Measurements from ENCODE around the gene EVA1A. TPM values are rescaled to one million over a fixed set of nuclear protein-coding genes. Genes with fewer than 3 reads are reported as not detected.

Gene EVA1A
- total and polyA plus RNA-seq, 2 of the 8 experiments (the other 6 are each of a cell fraction or from before 2014, with no cell fraction given) = 2.4 to 4.3 TPM

DNA sequence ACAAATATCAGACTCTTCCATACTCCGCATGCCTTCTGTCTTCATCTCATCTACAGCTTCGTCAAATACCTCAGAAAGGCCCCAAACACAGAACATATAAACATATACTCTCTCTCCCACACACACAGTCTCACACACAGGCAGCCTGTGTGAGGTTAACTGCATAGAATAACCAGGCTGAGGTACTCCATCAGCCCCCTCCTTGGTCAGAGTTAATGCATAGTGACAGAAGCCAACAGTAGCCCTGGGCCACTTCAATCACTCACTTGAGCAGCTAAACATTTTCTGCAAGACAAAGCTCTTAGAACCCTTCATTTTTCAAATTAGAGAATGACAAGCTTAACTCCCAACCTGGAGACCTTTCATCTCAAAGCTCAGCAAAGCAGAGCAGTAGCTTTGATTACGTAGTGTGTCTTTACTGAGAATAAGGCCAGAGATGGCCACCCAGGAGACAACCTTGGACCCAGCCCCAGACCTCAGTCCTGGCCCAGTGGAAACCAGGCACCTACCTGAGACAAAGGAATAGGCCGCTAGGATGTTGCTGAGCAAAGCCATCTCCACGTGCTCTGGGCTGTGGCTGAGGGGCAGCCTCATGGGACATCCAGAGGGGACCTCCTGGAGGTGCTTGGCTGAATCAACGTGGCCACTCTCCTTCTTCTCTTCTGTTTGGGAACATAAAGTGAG lies 43.0 kb downstream of the EVA1A start (continued):
- TF ChIP-seq EZH2 (IDR thresholded peaks at IDR 0.05; ENCODE audit: low read depth, low read length, severe bottlenecking) (no peak), CTBP2 (IDR thresholded peaks at IDR 0.05; ENCODE audit: borderline replicate concordance, insufficient read depth, insufficient read length, low read length) (no peak)

Data from H1 (cell line).